ENCODE results near the gene KCTD17. TPM values are rescaled to one million over a fixed set of nuclear protein-coding genes. Genes with fewer than 3 reads are reported as not detected.

Gene KCTD17
- total and polyA plus RNA-seq, 2 of the 4 experiments (the other 2 are of a cell fraction), result 28.3 to 37.3 TPM

GRCh38 chr22:37105154-37105553 is 53.6 kb downstream of the KCTD17 start:
- in situ Hi-C loops (cut with MboI; ENCODE audit: low sequenced_read_pairs), result no loop called here
- H3K79me1 ChIP-seq (ENCODE audit: low read depth in 1 of 2, low read length in 2 of 2), result no peaks in the 10 kb centered on the region
- H3K9me3 ChIP-seq (ENCODE audit: control insufficient read depth, insufficient read depth, low read length), result no peaks in the 10 kb centered on the region
- no peak overlapping the region for H3K14ac ChIP-seq (replicated peaks; ENCODE audit: low read depth, low read length)
- H4K91ac ChIP-seq (ENCODE audit: insufficient read depth, low read depth, low read length), result no peak overlapping the region
- no peak overlapping the region for H4K8ac ChIP-seq (ENCODE audit: low read depth in 2 of 2, low read length in 2 of 2)
- H3K23ac ChIP-seq (ENCODE audit: low read depth, low read length), result no peak overlapping the region
- TF ChIP-seq RCOR1 (IDR thresholded peaks at IDR 0.05; ENCODE audit: insufficient replicate concordance, low read length) (no peak), RAD21 (IDR thresholded peaks at IDR 0.05; ENCODE audit: low read length) (no peak), SMC3 (IDR thresholded peaks at IDR 0.05; ENCODE audit: low read depth, low read length) (no peak), FOS (IDR thresholded peaks at IDR 0.05; ENCODE audit: low read depth, low read length) (no peak)
- H3K56ac ChIP-seq (ENCODE audit: extremely low read depth, insufficient read depth, low read length), result no peak overlapping the region
- H3K4ac ChIP-seq (ENCODE audit: low read depth, low read length), result no peak overlapping the region
- ChIA-PET POLR2A (ENCODE audit: unreplicated experiment) (no interaction called here), CTCF (no interaction called here)
- no peaks in the 10 kb centered on the region for H4K20me1 ChIP-seq (ENCODE audit: insufficient read depth, low read length)
- H4K5ac ChIP-seq (ENCODE audit: low read depth, low read length), result no peak overlapping the region
- no peak overlapping the region for H3K18ac ChIP-seq (ENCODE audit: low read depth, low read length)
- no peak overlapping the region for H2BK5ac ChIP-seq (ENCODE audit: low read depth, low read length, poor library complexity, severe bottlenecking)
- H2BK120ac ChIP-seq (ENCODE audit: low read depth, low read length), result no peak overlapping the region
- H3K4me2 ChIP-seq (ENCODE audit: low read depth, low read length), result no peak overlapping the region
- dilution Hi-C loops (cut with HindIII; ENCODE audit: low sequenced_read_pairs, unreplicated experiment), result no loop called here
- no peak overlapping the region for H2BK15ac ChIP-seq (ENCODE audit: low read depth, low read length)
- no peak overlapping the region for H2AFZ ChIP-seq (replicated peaks; ENCODE audit: low read length, poor library complexity)
- no peaks in the 10 kb centered on the region for H3K36me3 ChIP-seq (ENCODE audit: control insufficient read depth, insufficient read depth, low read length)
- H3K9me1 ChIP-seq (ENCODE audit: insufficient read depth, low read length), result no peaks in the 10 kb centered on the region
- H2AK5ac ChIP-seq (ENCODE audit: low read depth, low read length), result no peak overlapping the region
- H3K27ac ChIP-seq (ENCODE audit: insufficient read depth, low read length), result no peak overlapping the region
- no peak overlapping the region for H2AK9ac ChIP-seq (replicated peaks; ENCODE audit: low read depth, low read length, poor library complexity)
- no peaks in the 10 kb centered on the region for H3K4me1 ChIP-seq (ENCODE audit: control insufficient read depth, insufficient read depth, low read length)
- no peak for DNase-seq
- no peak overlapping the region for H2BK20ac ChIP-seq (ENCODE audit: low read depth, low read length)
- no peak overlapping the region for H3K9ac ChIP-seq (ENCODE audit: low read depth, low read length)
- WGBS, 2 experiments (ENCODE audit: extremely low coverage in 2 of 2, insufficient read length in 1 of 2), result no CpG with 5 or more reads among the region's 7 CpGs
- ATAC-seq (ENCODE audit: low read depth), result no peak
- intact Hi-C loops (cut with micrococcal nuclease), result no loop called here
- H3K27me3 ChIP-seq (ENCODE audit: control insufficient read depth, insufficient read depth, low read length), result peaks cover 54% of the 10 kb centered on the region
- no peak overlapping the region for H3K4me3 ChIP-seq (ENCODE audit: insufficient read depth, low read depth, low read length)
- no TSS peak for BruUV-seq (replicated peaks)

All from IMR-90 (cell line).